Subcutaneous adipose tissue (tissue), 4 donors: ENCODE data around the gene SSH3. TPM values are rescaled to one million over a fixed set of nuclear protein-coding genes. Genes with fewer than 3 reads are reported as not detected.

Source experiments
- CTCF ChIP-seq: fragments of 450-650 bp; IDR thresholded peaks from one replicate; pipeline ENCODE4 v1.5.1; 2016; ENCODE audit warnings: low read depth, mild to moderate bottlenecking, control low read depth, antibody characterized with exemption, moderate library complexity
- total RNA-seq, 4 donors: library from RNA; depleted of rRNA; stranded (reverse); fragments of >200 nt; gene quantifications; one replicate each; pipeline ENCODE4 v1.1.0, GENCODE V29; 2016

The SSH3 gene
- total RNA-seq, 4 donors from 2014 or later: 11.9 to 43.2 (median 37.2) TPM

- TF ChIP-seq CTCF: no peak
Measured at GRCh38 chr11:67276781-67277230, 26.5 kb upstream of the SSH3 start.

GRCh38 chr11:67277231-67277961, 25.9 kb upstream of the SSH3 start:
- TF ChIP-seq CTCF: no peak

GRCh38 chr11:67278135-67278938, 25.0 kb upstream of the SSH3 start:
- TF ChIP-seq CTCF: no peak

- no peak for TF ChIP-seq CTCF
Measured at GRCh38 chr11:67278939-67279588, 24.3 kb upstream of the SSH3 start.

- no peak for TF ChIP-seq CTCF
Measured at GRCh38 chr11:67279589-67280340, 23.6 kb upstream of the SSH3 start.

- no peak for TF ChIP-seq CTCF
Measured at GRCh38 chr11:67280341-67280787, 23.0 kb upstream of the SSH3 start.
